ENCODE measurements around the gene TPSB2. TPM values are rescaled to one million over a fixed set of nuclear protein-coding genes. Genes with fewer than 3 reads are reported as not detected.
A peak's percentile ranks its signal among the peaks of the same experiment; 100 is the strongest.

TPSB2 gene
- total RNA-seq, 3 donors from 2014 or later = 3.7 to 21.0 (median 8.2) TPM

- peak; percentile 19 for ATAC-seq
Measured at GRCh38 chr16:1208239-1208830, 21.6 kb downstream of the TPSB2 start.

GRCh38 chr16:1206786-1207185 is 23.2 kb downstream of the TPSB2 start:
- Histone ChIP-seq H3K36me3 (ENCODE audit: low read depth) (no peaks in the 10 kb centered on the region), H3K9me3 (no peaks in the 10 kb centered on the region), H3K4me1 (ENCODE audit: low read depth) (no peaks in the 10 kb centered on the region), H3K4me3 (no peak overlapping the region)
- TF ChIP-seq CTCF (IDR thresholded peaks at IDR 0.05) = no peak
- intact Hi-C loops (cut with DNase I, micrococcal nuclease) = no loop called here
- DNase-seq = no peak
- no peak for ATAC-seq

More at GRCh38 chr16:1208239-1208830, 21.6 kb downstream of the TPSB2 start:
- Histone ChIP-seq H3K36me3 (ENCODE audit: low read depth) (no peaks in the 10 kb centered on the region), H3K4me3 (no peak overlapping the region), H3K9me3 (no peaks in the 10 kb centered on the region), H3K4me1 (ENCODE audit: low read depth) (no peaks in the 10 kb centered on the region)
- intact Hi-C loops (cut with DNase I, micrococcal nuclease) = no loop called here
- no peak for TF ChIP-seq CTCF (IDR thresholded peaks at IDR 0.05)
- no peak for DNase-seq

- Histone ChIP-seq H3K4me3 (no peak overlapping the region), H3K36me3 (ENCODE audit: low read depth) (no peaks in the 10 kb centered on the region), H3K4me1 (ENCODE audit: low read depth) (no peaks in the 10 kb centered on the region), H3K9me3 (no peaks in the 10 kb centered on the region)
- DNase-seq = no peak
- TF ChIP-seq CTCF (IDR thresholded peaks at IDR 0.05) = no peak
- intact Hi-C loops (cut with DNase I, micrococcal nuclease) = no loop called here
- ATAC-seq = no peak
Measured at GRCh38 chr16:1206326-1206725, 23.7 kb downstream of the TPSB2 start.

GRCh38 chr16:1204933-1205332 is 25.1 kb downstream of the TPSB2 start:
- no peak for TF ChIP-seq CTCF (IDR thresholded peaks at IDR 0.05)
- Histone ChIP-seq H3K9me3 (no peaks in the 10 kb centered on the region), H3K36me3 (ENCODE audit: low read depth) (no peaks in the 10 kb centered on the region), H3K4me1 (ENCODE audit: low read depth) (no peaks in the 10 kb centered on the region), H3K4me3 (no peak overlapping the region)
- DNase-seq (no peak), ATAC-seq (no peak)
- intact Hi-C loops (cut with DNase I, micrococcal nuclease) = no loop called here

- Histone ChIP-seq H3K36me3 (ENCODE audit: low read depth) (no peaks in the 10 kb centered on the region), H3K4me3 (no peak overlapping the region), H3K4me1 (ENCODE audit: low read depth) (no peaks in the 10 kb centered on the region), H3K9me3 (no peaks in the 10 kb centered on the region)
- intact Hi-C loops (cut with DNase I, micrococcal nuclease) = no loop called here
- no peak for TF ChIP-seq CTCF (IDR thresholded peaks at IDR 0.05)
- ATAC-seq (no peak), DNase-seq (no peak)
Measured at GRCh38 chr16:1202274-1202673, 27.7 kb downstream of the TPSB2 start.

GRCh38 chr16:1201444-1201843 is 28.5 kb downstream of the TPSB2 start:
- no peak for DNase-seq
- H3K4me3 ChIP-seq = no peak overlapping the region
- no peak for ATAC-seq
- no peak for TF ChIP-seq CTCF (IDR thresholded peaks at IDR 0.05)
- intact Hi-C loops (cut with DNase I, micrococcal nuclease) = no loop called here
- no peaks in the 10 kb centered on the region for H3K4me1 ChIP-seq (ENCODE audit: low read depth)
- no peaks in the 10 kb centered on the region for H3K36me3 ChIP-seq (ENCODE audit: low read depth)
- H3K9me3 ChIP-seq = no peaks in the 10 kb centered on the region

All from mucosa of descending colon (tissue), 3 donors.